ENCODE measurements around the gene SATB1. TPM values are rescaled to one million over a fixed set of nuclear protein-coding genes. Genes with fewer than 3 reads are reported as not detected.

Gene SATB1
- total and polyA plus RNA-seq, 2 of the 4 experiments (the other 2 are of a cell fraction) = 7.5 to 10.7 TPM

- no CpG with 5 or more reads among the region's 7 CpGs for WGBS, 2 experiments (ENCODE audit: extremely low coverage in 2 of 2, insufficient read length in 1 of 2)
- DNase-seq = peak; percentile 17
- H3K27me3 ChIP-seq (ENCODE audit: control insufficient read depth, insufficient read depth, low read length) = peaks cover 19% of the 10 kb centered on the region
These were observed 15.1 kb upstream of the SATB1 start for GRCh38 chr3:18440066-18440722.

More at GRCh38 chr3:18440066-18440722, 15.1 kb upstream of the SATB1 start:
- Histone ChIP-seq H3K36me3 (ENCODE audit: control insufficient read depth, insufficient read depth, low read length) (no peaks in the 10 kb centered on the region), H3K18ac (ENCODE audit: low read depth, low read length) (no peak overlapping the region), H3K56ac (ENCODE audit: extremely low read depth, insufficient read depth, low read length) (no peak overlapping the region), H3K9ac (ENCODE audit: low read depth, low read length) (no peak overlapping the region), H2BK20ac (ENCODE audit: low read depth, low read length) (no peak overlapping the region), H2BK5ac (ENCODE audit: low read depth, low read length, poor library complexity, severe bottlenecking) (no peak overlapping the region), H4K20me1 (ENCODE audit: insufficient read depth, low read length) (no peaks in the 10 kb centered on the region), H2BK15ac (ENCODE audit: low read depth, low read length) (no peak overlapping the region), H2AK9ac (replicated peaks; ENCODE audit: low read depth, low read length, poor library complexity) (no peak overlapping the region), H4K91ac (ENCODE audit: insufficient read depth, low read depth, low read length) (no peak overlapping the region), H3K4me2 (ENCODE audit: low read depth, low read length) (peak overlapping the region; percentile 47; the same call in 1 of the 2 replicates), H3K9me3 (ENCODE audit: control insufficient read depth, insufficient read depth, low read length) (no peaks in the 10 kb centered on the region), H3K4me1 (ENCODE audit: control insufficient read depth, insufficient read depth, low read length) (no peaks in the 10 kb centered on the region), H4K8ac (ENCODE audit: low read depth in 2 of 2, low read length in 2 of 2) (no peak overlapping the region), H3K4ac (ENCODE audit: low read depth, low read length) (no peak overlapping the region), H2AK5ac (ENCODE audit: low read depth, low read length) (no peak overlapping the region), H3K79me1 (ENCODE audit: low read depth in 1 of 2, low read length in 2 of 2) (no peaks in the 10 kb centered on the region), H3K14ac (replicated peaks; ENCODE audit: low read depth, low read length) (no peak overlapping the region), H2BK120ac (ENCODE audit: low read depth, low read length) (no peak overlapping the region), H3K9me1 (ENCODE audit: insufficient read depth, low read length) (no peaks in the 10 kb centered on the region), H3K4me3 (ENCODE audit: insufficient read depth, low read depth, low read length) (no peak overlapping the region), H2AFZ (replicated peaks; ENCODE audit: low read length, poor library complexity) (no peak overlapping the region), H3K27ac (ENCODE audit: insufficient read depth, low read length) (no peak overlapping the region), H3K23ac (ENCODE audit: low read depth, low read length) (no peak overlapping the region), H4K5ac (ENCODE audit: low read depth, low read length) (no peak overlapping the region)
- intact Hi-C loops (cut with micrococcal nuclease) (loop anchor here (2.0 kb wide), 1 partner anchor 13 kb away; no protein-coding TSS in a partner anchor), dilution Hi-C loops (cut with HindIII; ENCODE audit: low sequenced_read_pairs, unreplicated experiment) (no loop called here), in situ Hi-C loops (cut with MboI; ENCODE audit: low sequenced_read_pairs) (no loop called here)
- POLR2A ChIA-PET (ENCODE audit: unreplicated experiment) = no interaction called here
- BruUV-seq (replicated peaks) = no TSS peak
- no peak for TF ChIP-seq BHLHE40 (IDR thresholded peaks at IDR 0.05; ENCODE audit: low read depth, low read length)
- TF ChIP-seq NFE2L2 (IDR thresholded peaks at IDR 0.05; ENCODE audit: low read depth, low read length) = no peak
- no peak for TF ChIP-seq MXI1 (IDR thresholded peaks at IDR 0.05; ENCODE audit: borderline replicate concordance, low read depth, low read length)
- no peak for TF ChIP-seq MAZ (IDR thresholded peaks at IDR 0.05; ENCODE audit: borderline replicate concordance, low read depth, low read length)
- no peak for TF ChIP-seq RFX5 (IDR thresholded peaks at IDR 0.05; ENCODE audit: low read depth, low read length)
- no peak for TF ChIP-seq MAFK (IDR thresholded peaks at IDR 0.05; ENCODE audit: low read depth, low read length)
- TF ChIP-seq RAD21 (IDR thresholded peaks at IDR 0.05; ENCODE audit: low read length) = no peak
- no peak for TF ChIP-seq POLR2A (IDR thresholded peaks at IDR 0.05; ENCODE audit: low read depth, low read length)
- TF ChIP-seq, protein P1, sequence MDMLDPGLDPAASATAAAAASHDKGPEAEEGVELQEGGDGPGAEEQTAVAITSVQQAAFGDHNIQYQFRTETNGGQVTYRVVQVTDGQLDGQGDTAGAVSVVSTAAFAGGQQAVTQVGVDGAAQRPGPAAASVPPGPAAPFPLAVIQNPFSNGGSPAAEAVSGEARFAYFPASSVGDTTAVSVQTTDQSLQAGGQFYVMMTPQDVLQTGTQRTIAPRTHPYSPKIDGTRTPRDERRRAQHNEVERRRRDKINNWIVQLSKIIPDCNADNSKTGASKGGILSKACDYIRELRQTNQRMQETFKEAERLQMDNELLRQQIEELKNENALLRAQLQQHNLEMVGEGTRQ (IDR thresholded peaks at IDR 0.05; ENCODE audit: low read depth, low read length) = no peak
- TF ChIP-seq, protein P2, sequence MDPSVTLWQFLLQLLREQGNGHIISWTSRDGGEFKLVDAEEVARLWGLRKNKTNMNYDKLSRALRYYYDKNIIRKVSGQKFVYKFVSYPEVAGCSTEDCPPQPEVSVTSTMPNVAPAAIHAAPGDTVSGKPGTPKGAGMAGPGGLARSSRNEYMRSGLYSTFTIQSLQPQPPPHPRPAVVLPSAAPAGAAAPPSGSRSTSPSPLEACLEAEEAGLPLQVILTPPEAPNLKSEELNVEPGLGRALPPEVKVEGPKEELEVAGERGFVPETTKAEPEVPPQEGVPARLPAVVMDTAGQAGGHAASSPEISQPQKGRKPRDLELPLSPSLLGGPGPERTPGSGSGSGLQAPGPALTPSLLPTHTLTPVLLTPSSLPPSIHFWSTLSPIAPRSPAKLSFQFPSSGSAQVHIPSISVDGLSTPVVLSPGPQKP (IDR thresholded peaks at IDR 0.05; ENCODE audit: borderline replicate concordance, low read depth, low read length) = no peak
- TF ChIP-seq CHD1 (IDR thresholded peaks at IDR 0.05; ENCODE audit: low read depth, low read length) = no peak
- no peak for TF ChIP-seq FOS (IDR thresholded peaks at IDR 0.05; ENCODE audit: low read depth, low read length)
- TF ChIP-seq RCOR1 (IDR thresholded peaks at IDR 0.05; ENCODE audit: insufficient replicate concordance, low read length) = no peak
- no peak for TF ChIP-seq CEBPB (IDR thresholded peaks at IDR 0.05; ENCODE audit: low read depth, low read length)
- no peak for TF ChIP-seq SMC3 (IDR thresholded peaks at IDR 0.05; ENCODE audit: low read depth, low read length)
- CTCF ChIA-PET = no interaction called here
- ATAC-seq (ENCODE audit: low read depth) = no peak

Measured in IMR-90 (cell line).